Karpas-422 (cell line): ENCODE data around the gene SLC30A1. TPM values are rescaled to one million over a fixed set of nuclear protein-coding genes. Genes with fewer than 3 reads are reported as not detected.

Source experiments
- DNase-seq: peaks from one replicate; pipeline ENCODE4 v3.0.0-alpha.2; 2015
- H2AFZ ChIP-seq: fragments of 200-600 bp; sonication (generic); 2 replicates; pipeline ENCODE4 v1.6.1; 2014; ENCODE audit warnings: antibody characterized with exemption, low read length, mixed read lengths
- H3K27ac ChIP-seq: fragments of 200-600 bp; sonication (generic); 2 replicates; pipeline ENCODE4 v1.5.1; 2014; ENCODE audit warnings: mild to moderate bottlenecking, low read length, moderate library complexity
- H3K27me3 ChIP-seq: fragments of 200-600 bp; sonication (generic); 2 replicates; pipeline ENCODE4 v1.6.1; 2014; ENCODE audit warnings: low read length, mixed read lengths
- H3K36me3 ChIP-seq: fragments of 200-600 bp; sonication (generic); 2 replicates; pipeline ENCODE4 v1.6.1; 2014; ENCODE audit warnings: low read length, mixed read lengths; ENCODE audit not compliant: insufficient read depth
- H3K4me1 ChIP-seq: fragments of 200-600 bp; sonication (generic); 2 replicates; pipeline ENCODE4 v1.6.1; 2014; ENCODE audit warnings: mild to moderate bottlenecking, low read length, mixed read lengths
- H3K4me2 ChIP-seq: fragments of 200-600 bp; sonication (generic); 2 replicates; pipeline ENCODE4 v1.6.1; 2014; ENCODE audit warnings: low read length, low read depth, mild to moderate bottlenecking; ENCODE audit not compliant: poor library complexity, severe bottlenecking
- H3K4me3 ChIP-seq: fragments of 200-600 bp; sonication (generic); 2 replicates; pipeline ENCODE4 v1.5.1; 2014; ENCODE audit warnings: mild to moderate bottlenecking, antibody characterized with exemption, low read length, mixed read lengths
- H3K79me2 ChIP-seq: fragments of 200-600 bp; sonication (generic); 2 replicates; pipeline ENCODE4 v1.6.1; 2014; ENCODE audit warnings: mild to moderate bottlenecking, low read length, mixed read lengths
- H3K9ac ChIP-seq: fragments of 200-600 bp; sonication (generic); 2 replicates; pipeline ENCODE4 v1.6.0; 2014; ENCODE audit warnings: low read length
- H3K9me2 ChIP-seq: fragments of 200-600 bp; sonication (generic), shearing (Covaris generic); replicated peaks from 2 replicates; pipeline ENCODE4 v1.6.0; 2014; ENCODE audit warnings: mild to moderate bottlenecking, low read length, moderate library complexity; ENCODE audit not compliant: insufficient read depth
- H3K9me3 ChIP-seq: fragments of 300-700, 200-600 bp; sonication (generic); 2 replicates; pipeline ENCODE4 v1.6.1; 2014; ENCODE audit warnings: low read length, mixed read lengths
- H4K20me1 ChIP-seq: fragments of 200-600 bp; sonication (generic); 2 replicates; pipeline ENCODE4 v1.6.1; 2014; ENCODE audit warnings: mild to moderate bottlenecking, antibody characterized with exemption, low read length, low read depth; ENCODE audit not compliant: insufficient read depth
- total RNA-seq: library from RNA; depleted of rRNA; stranded (reverse); fragments of >200 nt; shearing (Covaris generic); gene quantifications from 2 replicates; pipeline ENCODE4 v1.2.3, GENCODE V29; 2014; ENCODE audit warnings: low replicate concordance; rRNA removed

SLC30A1 gene
- total RNA-seq, 1 experiment from 2014 or later: 16.7 TPM

- Histone ChIP-seq H3K4me1 (peaks cover 2% of the 10 kb centered on the region; the same call in 1 of the 2 replicates), H3K27me3 (no peaks in the 10 kb centered on the region), H3K4me2 (no peak overlapping the region), H3K79me2 (no peaks in the 10 kb centered on the region), H3K9me3 (no peaks in the 10 kb centered on the region), H3K4me3 (no peak overlapping the region), H3K9me2 (no peaks in the 10 kb centered on the region), H4K20me1 (no peaks in the 10 kb centered on the region), H2AFZ (no peak overlapping the region), H3K27ac (no peak overlapping the region), H3K9ac (no peak overlapping the region), H3K36me3 (no peaks in the 10 kb centered on the region)
- no peak for DNase-seq
Measured at GRCh38 chr1:211522804-211523203, 56.2 kb downstream of the SLC30A1 start.

Other genes starting within 250 kb of the SLC30A1 start
- gene RD3, start 87.0 kb downstream of the SLC30A1 start, total RNA-seq: not detected in 2 replicates
- gene NEK2, start 96.5 kb upstream of the SLC30A1 start, total RNA-seq: 25.9 and 35.0 TPM in 2 replicates